AG04450 (cell line): ENCODE measurements around the gene NHS. TPM values are rescaled to one million over a fixed set of nuclear protein-coding genes. Genes with fewer than 3 reads are reported as not detected.

Experiments used
- CTCF ChIA-PET: fragments of 300-600, 350-600 bp; formaldehyde crosslinking; extraction: SDS; loops from one replicate; lab custom pipeline; 2022; ENCODE audit warnings: antibody characterized with exemption, inconsistent platforms; lab: Charles Lee
- POLR2A ChIA-PET: fragments of 350-600 bp; formaldehyde crosslinking; extraction: SDS; loops from one replicate; lab custom pipeline; 2021; ENCODE audit warnings: antibody characterized with exemption, inconsistent platforms; lab: Yijun Ruan, JAX
- DNase-seq: peaks from one replicate; pipeline ENCODE4 v3.0.0-alpha.2; 2011; ENCODE audit warnings: low read depth, low spot score
- H3K27ac ChIP-seq: one replicate; pipeline ENCODE4 v1.5.1; 2012; ENCODE audit warnings: low read depth, low read length, control low read depth
- H3K27me3 ChIP-seq: one replicate; pipeline ENCODE4 v1.6.0; 2012; ENCODE audit warnings: low read length; ENCODE audit not compliant: control insufficient read depth, insufficient read depth
- H3K4me3 ChIP-seq: 2 replicates; pipeline ENCODE4 v1.5.1; 2011; ENCODE audit warnings: mild to moderate bottlenecking, low read depth, low read length, control low read depth
- H3K9me3 ChIP-seq: 2 replicates; pipeline ENCODE4 v1.5.1; 2012; ENCODE audit warnings: low read length; ENCODE audit not compliant: control insufficient read depth, insufficient read depth
- CTCF ChIP-seq: IDR thresholded peaks from 2 replicates; pipeline ENCODE4 v1.5.1; 2011; ENCODE audit warnings: low read depth, low read length, control low read depth, inconsistent platforms
- polyA plus RNA-seq: library from polyadenylated mRNA; depleted of rRNA; stranded (reverse); fragments of >200 nt; gene quantifications from 2 replicates; pipeline ENCODE4 v1.2.3, GENCODE V29; 2011

NHS gene
- polyA plus RNA-seq, 1 experiment = 2.0 TPM

- ChIA-PET POLR2A (no interaction called here), CTCF (no interaction called here)
- no peaks in the 10 kb centered on the region for H3K9me3 ChIP-seq
- no peak for DNase-seq
- no peak overlapping the region for H3K4me3 ChIP-seq
- no peak overlapping the region for H3K27ac ChIP-seq
- no peaks in the 10 kb centered on the region for H3K27me3 ChIP-seq
- no peak for TF ChIP-seq CTCF
Observed at GRCh38 chrX:17597836-17598439, 222.9 kb downstream of the NHS start.

- CTCF ChIA-PET = no interaction called here
- no peaks in the 10 kb centered on the region for H3K27me3 ChIP-seq
- POLR2A ChIA-PET = no interaction called here
- no peak for TF ChIP-seq CTCF
- no peaks in the 10 kb centered on the region for H3K9me3 ChIP-seq
- no peak overlapping the region for H3K27ac ChIP-seq
- DNase-seq = no peak
- no peak overlapping the region for H3K4me3 ChIP-seq
Observed at GRCh38 chrX:17601441-17602200, 226.6 kb downstream of the NHS start.

- no peak overlapping the region for H3K4me3 ChIP-seq
- CTCF ChIA-PET = no interaction called here
- TF ChIP-seq CTCF = no peak
- POLR2A ChIA-PET = no interaction called here
- DNase-seq = no peak
- no peak overlapping the region for H3K27ac ChIP-seq
- H3K27me3 ChIP-seq = no peaks in the 10 kb centered on the region
- H3K9me3 ChIP-seq = no peaks in the 10 kb centered on the region
Observed at GRCh38 chrX:17602245-17602644, 227.2 kb downstream of the NHS start.

- DNase-seq = no peak
- Histone ChIP-seq H3K4me3 (no peak overlapping the region), H3K9me3 (no peaks in the 10 kb centered on the region), H3K27ac (no peak overlapping the region), H3K27me3 (no peaks in the 10 kb centered on the region)
- CTCF ChIA-PET = interaction anchor here (0.6 to 1.0 kb wide), 2 partner anchors 11 to 1768 kb away, joined by 3 read pairs; no protein-coding TSS in a partner anchor
- POLR2A ChIA-PET = no interaction called here
- TF ChIP-seq CTCF = no peak
Observed at GRCh38 chrX:17603196-17603595, 228.2 kb downstream of the NHS start.

- H3K27ac ChIP-seq = no peak overlapping the region
- no peaks in the 10 kb centered on the region for H3K27me3 ChIP-seq
- no peak for TF ChIP-seq CTCF
- ChIA-PET CTCF (interaction anchor here (0.6 to 0.9 kb wide), 2 partner anchors 231 to 1728 kb away, joined by 3 read pairs; no protein-coding TSS in a partner anchor), POLR2A (interaction anchor here (0.6 kb wide), 1 partner anchor 131 kb away, joined by 5 read pairs; the partner anchor contains the start of gene SCML1)
- no peak overlapping the region for H3K4me3 ChIP-seq
- DNase-seq = no peak
- no peaks in the 10 kb centered on the region for H3K9me3 ChIP-seq
Observed at GRCh38 chrX:17605676-17606075, 230.7 kb downstream of the NHS start.
